ENCODE results near the gene ACOT7.

The ACOT7 gene

DNA sequence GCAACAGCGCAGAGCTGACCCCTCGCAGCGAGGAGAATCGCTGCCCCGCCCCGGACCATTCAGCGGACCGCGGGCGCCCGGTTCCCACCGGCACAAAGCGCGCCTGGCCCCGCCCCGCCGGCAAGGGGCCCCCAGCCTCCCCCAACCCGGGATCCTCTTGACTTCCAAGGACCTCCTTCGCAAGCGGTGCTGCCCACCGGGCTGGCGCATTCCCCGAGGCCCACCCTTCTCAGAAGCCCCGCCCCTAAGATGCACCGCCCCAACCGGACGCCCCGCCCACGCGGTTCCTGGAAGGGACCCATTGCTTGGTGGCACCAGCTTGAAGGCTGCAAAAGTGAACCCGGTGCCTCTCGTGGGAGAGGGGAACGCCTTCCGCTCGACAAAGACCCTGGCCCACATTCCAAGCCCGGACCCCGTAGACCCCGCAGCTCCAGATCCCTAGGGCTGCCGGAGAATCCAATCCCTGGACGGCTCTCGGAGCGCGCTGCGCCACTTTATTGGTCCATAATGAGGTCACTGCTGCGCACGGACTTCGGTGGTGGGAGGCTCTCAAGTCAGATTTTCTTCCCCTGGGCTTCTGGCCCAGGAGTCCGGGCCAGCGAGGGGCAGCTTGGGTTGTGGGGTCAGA, 147.6 kb downstream of the ACOT7 start:
- DNase-seq: peak; percentile 29

DNA sequence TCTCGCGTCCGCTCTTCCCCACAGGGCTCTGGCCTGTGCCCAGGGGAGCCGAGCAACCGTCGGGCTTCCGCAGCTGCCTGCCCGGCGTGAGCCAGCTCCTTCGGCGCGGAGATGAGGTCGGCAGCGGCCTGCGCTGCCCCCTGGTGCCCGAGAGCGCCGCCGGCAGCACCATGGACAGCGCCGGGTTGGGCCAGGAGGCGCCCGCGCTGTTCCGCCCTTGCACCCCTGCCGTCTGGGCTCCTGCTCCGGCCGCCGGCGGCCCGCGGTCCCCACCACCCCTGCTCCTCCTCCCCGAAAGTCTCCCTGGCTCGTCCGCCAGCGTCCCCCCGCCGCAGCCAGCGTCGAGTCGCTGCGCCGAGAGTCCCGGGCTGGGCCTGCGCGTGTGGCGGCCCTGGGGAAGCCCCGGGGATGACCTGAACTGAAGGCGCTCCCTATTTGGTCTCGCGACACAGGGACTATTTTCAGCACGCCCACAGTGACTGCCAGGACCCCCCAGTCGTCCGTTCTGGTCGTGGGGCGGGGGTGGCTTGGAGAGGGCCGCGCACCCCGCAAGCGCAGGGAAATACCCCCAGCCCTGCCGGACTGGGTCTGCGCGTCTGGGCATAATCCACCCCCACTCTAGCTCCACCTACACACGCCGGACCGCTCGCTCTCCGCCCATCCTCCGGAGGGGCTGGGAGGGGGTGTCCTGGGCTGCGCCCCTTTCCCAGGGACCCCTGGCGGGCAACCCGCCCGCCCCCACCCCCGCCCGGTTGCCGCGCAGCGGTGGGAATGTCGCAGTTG, 148.3 kb downstream of the ACOT7 start:
- DNase-seq: peak; percentile 59

DNA sequence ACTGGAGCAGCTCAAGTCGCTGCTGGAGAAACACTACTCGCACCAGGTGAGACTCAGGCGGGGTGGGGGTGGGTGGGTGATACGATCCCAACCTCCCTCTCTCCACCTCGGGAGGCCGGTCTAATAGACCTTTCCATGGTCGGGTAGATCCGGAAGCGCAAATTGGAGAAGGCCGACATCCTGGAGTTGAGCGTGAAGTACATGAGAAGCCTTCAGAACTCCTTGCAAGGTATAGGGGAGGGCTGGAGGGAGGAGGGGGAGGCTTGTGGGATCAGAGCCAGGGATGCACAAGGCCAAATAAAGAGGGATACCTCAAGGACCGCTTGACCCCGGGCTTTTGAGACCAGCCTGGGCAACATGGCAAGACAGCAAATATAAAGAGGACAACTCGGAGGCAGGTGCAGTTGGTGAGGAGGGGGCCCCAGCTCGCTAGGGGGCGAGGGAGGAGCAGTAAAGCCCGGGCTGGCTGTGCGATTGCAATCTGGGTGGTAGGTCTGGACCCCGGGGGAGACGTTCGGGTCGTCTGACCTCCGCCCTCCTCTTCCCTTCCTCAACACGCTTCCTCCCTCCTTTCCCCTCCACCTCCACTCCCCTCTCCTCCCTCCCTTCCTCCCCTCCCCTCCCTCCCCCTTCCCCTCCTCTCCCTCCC, 149.0 kb downstream of the ACOT7 start:
- no peak for DNase-seq

DNA sequence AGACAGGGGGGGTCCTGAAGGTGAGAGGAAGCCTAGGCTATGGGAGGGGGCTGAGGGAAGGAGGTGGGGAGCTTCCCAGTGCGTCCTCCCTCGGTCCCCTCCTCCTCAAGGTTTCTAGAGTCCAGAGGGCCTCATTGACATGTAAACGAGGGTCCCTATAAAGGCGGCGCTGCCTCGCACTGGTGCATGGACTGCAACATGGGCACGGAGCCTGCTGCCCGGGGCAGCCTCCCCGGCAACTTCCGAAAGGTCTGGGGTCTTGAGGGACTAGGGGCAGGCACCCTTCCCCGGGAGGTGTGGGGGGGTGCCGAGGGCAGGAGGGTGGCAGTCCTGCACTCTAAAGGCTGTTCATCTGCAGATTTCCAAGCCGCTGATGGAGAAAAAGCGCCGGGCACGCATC, 149.6 kb downstream of the ACOT7 start, which contains the start of gene HES3:
TSS of gene HES3 (plus strand) at position 187 of the 400 bp plus-strand sequence. CDS start at position 374, 187 bp downstream.
- no peak for DNase-seq

DNA sequence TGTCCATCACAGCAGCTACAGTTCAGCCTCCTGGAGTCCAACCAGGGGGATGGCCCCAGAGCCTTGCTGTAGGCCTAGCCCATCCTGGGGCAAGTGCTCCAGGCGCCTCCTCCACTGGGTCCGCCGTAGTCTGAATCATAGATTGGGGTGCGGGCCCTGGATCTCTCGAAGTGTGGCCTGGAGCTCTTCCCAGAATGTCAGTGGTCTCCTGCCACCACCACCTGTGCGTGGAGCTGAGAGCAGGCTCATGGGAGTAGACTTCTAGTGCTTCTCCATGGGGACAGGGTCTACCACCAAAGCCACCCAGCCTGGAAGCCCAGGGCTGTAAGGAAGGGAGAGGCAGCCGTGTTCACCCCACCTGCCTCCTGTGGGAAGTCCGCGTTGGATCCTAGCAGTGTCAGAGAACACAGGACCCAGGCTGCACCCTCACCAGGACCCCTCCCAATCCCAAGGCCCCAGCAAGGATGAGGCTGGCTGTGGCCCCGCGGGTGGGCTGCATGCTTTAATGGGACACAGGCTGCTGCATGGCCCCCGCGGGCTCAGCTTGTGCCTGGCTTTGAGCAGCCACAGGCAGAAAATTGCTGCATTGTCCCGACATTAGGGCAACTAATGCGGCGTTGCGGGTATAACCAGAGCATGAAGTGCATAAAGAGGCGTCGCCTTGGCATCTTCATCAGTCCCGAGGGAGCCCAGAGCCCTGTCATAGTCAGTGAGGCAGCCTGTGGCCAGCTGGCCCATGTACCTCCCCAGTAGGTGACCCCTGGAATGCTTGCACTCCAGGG, 150.3 kb downstream of the ACOT7 start:
- no peak for DNase-seq

DNA sequence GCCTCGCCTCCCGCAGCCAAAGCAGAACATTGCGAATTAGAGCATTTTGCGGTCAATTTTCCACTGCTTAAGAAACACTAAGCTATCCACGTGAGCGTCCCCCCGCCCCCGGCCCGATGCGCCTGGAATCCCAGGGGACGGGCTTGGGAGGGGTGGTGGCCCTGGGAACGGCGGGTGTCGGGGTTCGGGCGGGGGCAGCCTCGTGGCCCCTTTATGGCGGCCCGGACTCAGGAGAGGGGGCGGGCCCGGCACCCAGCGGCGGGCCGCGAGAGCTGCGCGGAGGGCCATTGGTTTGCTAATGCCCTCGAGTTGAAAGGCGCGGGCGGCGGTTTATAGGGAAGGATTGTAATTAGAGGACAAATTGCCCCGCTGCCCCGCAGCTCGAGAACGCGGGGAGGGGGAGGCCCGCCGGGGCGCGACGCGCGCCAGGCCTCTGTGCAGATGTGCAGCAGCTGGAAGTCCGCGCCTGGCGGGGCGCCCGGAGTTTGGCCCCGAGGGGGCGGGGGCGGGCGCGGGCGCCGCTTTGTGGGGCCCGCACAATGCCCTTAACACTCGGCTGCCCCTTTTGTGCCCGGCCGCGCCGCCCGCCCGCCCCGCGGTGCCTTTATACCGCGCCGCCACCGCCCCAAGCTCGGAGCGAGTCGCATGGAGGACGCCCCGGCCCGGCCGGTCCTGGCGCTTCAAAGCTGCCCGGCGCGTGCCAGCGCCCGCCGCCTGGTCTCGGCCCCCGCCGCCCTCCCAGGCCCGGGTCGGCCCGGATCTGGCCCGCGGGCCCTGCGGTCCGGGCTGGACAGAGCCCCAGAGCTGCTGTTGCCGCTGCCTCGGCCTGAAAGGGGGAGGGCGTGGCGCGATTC, 151.5 kb downstream of the ACOT7 start:
- no peak for DNase-seq

DNA sequence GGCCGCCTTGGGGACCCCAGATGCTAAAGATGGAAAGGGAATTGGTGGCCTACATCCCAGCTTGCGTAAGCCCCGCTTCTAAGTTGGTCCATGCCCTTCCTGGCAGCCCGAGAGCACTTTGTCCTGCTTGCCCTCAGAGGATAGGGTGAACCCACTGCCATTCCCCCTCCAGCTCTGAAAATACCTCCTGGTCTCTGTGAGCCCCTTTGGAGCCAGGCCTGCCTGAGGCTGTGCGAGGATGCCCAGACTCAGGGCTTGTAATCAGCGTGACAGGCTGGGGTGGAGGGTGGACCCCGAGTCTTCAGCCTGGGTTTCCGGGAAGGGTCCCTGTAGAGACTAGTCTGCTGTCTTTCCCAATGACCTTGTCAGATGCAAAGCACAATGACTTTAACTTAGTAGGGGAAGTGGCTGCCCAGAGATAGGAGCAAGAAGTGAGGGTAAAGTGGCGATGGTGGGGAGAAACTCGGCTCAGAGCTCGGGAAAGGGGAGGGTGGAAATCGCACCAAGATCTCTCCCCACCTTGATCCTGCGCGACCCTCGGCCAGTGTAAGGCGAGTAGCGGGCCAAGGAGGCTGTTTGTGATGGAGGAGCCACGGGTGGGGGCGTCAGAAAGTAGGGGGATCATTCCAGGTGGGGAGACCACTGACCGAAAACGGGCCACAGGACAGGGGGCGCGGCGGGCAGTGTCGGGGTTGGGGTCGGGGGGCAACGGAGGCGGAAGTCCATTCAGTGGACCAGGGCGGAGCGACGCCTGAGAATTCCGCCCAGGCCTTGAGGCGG, 152.3 kb downstream of the ACOT7 start:
- DNase-seq: no peak

DNA sequence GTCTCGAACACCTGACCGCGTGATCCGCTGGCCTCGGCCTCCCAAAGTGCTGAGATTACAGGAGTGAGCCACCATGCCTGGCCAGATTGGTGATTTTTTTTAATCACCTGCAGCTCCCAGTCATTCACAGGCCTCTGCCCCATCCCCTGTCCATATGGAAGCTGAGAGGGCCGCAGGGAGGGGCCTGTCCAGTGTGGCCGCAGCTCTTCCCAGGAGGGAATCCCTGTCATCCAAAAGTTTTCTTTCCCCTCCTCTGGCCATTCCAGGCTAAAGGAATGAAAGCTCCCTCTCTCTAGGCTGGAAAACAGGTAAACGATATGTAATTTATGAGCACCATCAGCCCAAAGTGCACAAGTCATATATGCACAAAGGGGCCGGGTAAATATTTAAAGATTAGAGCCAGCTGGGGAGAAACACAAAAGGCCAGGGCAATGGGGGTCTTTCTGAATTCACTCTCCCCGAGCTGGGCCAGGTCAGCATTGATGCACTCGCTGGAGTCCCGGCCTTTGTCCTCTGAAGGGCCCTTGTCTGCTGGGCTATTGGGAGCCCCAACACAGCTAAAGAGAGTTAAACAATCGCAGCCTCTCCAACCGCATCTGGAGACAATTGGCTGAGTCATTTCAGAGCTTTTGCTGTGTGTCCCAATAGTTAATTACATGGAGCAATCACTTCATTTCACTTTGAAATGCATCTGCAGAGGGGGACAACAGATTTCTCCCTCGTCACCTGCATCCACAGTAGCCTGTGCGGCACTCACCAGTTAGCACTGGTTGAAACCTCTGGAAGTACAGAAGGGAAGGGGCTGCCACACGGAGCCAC, 153.4 kb downstream of the ACOT7 start:
- no peak for DNase-seq

DNA sequence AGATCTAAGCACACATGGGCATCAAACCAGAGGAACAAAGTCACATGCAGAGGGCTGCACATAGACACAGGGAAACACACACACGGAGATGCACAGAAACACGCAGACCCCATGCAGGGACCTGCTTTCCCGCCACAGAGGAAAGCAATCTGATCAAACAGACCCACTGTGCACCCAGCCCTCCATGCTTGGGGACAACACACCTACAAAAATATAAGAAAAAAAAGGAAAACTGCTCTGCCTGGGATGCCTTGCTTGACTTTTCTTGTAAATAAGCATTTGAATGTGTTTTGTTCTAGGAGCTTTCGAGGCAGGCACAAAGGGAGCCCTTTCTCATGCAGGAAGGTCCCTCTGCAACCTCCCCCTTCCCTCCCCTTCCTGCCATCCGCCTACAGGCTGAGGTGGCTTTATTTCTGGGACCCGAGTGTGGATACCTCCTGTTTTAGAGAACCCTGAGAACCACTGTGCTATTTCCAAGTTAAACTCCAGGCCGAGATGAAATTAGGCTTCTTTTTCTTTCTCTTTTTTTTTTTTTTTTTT, 154.3 kb downstream of the ACOT7 start:
- no peak for DNase-seq

DNA sequence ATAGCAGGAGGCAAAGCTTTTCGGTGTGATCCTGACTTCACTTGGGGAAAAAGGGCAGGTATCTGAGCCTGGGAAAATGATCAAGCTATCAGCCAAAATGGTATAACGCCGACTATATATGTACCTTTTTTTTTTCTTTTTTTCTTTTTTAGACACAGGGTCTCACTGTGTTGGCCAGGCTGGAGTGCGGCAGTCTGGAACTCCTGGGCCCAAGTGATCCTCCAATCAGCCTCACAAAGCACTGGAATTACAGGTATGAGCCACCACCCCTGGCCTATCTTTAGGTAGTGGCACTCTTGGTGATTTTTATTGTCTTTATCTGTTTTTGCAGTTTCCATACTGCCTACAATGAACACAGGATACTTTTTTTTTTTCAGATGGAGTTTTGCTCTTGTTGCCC, 156.5 kb downstream of the ACOT7 start:
- no peak for DNase-seq

DNA sequence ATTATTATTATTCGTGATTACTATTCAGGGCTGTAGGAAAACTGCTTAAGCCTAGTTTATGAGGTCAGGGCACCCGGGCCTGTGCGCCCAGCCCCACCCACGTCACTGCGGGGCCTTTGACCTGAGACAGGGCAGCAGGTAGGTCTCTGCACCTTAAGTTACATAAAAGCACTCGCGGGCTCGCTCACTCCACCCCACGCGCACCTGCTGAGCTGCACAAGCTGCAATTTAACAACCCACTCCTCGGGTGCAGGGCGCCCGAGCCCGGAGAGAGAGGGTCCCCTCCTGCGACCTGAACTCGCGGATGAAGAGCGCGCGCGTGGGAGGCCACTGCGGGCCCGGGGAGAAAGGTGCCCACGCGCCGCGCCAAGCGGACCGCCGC, 158.3 kb downstream of the ACOT7 start:
- no peak for DNase-seq

DNA sequence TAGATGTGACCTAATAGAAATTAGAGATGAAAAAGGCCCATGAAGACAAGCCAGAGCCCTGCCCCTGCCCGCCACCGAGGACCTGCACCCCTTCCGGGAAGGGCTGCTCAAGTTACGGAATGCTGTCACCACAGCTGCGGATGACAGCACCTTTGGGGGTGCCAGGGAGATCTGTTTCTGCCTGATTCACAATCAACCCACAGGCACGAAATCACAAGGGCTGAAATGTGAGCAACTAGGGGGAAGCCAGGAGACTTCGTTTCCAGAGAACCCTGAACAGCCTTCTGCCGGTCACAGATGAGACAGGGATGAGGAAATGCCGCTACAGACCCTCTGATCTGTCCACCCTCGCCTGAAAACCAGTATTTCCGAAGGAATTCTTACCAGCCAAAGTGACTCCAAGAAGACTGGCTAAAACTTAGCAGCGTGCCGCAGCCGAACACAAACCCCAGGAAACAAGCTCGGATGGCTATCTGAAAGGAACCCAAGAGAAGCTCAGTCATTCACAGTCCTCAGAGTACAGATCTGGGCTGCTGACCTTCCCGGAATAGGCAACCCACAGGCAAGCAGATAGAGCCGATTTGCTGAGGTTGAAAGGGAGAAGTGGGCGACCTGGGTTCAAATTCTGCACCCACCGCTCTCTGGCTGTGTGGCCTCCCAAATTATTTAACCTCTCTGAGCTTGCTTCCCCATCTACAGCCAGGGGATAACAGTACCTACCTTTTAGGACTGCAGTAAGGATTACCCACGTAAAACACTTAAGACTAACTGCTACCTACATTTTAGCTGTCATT, 158.9 kb downstream of the ACOT7 start:
- DNase-seq: no peak

DNA sequence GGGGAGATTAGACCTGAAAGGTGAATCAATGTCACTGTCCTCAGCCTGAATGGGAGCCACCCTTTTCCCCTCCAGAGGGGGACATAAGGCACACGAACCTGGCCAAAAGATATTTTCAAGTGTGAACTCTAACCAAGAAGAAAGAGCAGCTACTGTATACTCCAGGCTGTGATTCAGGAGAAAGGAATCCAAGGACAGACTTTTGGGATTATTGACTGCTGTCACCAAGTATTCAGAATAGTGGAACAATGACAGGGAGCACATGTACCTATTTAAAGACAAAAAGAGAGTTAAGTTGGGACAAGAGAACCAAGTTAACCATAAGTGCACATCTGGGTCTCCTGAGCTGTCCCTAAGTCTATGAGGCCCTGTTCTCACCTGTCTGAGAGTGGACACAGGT, 160.2 kb downstream of the ACOT7 start:
- DNase-seq: no peak

DNA sequence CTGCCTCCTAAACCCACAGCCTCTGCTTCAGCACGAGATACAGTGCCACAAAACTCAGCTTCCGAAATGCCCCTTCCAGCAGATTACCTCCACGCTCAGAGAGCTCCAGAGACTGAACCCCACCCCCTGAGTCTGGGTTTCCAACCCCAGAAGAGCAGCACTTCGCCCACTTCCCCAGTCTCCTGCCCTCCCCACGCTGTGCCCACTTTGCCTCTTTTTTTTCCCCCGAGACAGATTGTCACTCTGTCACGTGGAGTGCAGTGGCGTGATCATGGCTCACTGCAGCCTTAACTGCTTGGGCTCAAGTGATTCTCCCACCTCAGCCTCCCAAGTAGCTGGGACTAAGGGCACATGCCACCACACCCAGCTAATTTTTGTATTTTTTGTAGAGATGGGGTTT, 167.9 kb downstream of the ACOT7 start:
- DNase-seq: no peak

DNA sequence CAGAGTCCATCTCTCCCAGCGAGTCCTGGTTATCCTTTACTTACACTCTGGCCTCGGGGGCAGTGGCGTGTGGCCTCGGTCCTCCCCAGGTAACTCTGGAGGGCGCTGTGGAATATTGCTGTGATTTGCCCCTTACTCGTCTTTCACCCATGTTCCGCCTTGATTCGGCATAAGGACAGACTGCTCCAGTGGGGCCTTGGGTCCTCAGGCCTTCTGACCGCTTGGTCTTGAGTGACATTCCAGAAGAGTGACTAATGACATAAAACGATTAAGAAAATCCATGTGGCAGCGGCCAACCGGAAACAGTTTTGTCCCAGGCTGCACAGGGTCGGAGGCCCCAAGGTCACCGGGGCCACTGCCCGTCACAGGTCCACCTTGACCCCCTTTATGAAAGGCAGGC, 168.8 kb downstream of the ACOT7 start:
- no peak for DNase-seq

DNA sequence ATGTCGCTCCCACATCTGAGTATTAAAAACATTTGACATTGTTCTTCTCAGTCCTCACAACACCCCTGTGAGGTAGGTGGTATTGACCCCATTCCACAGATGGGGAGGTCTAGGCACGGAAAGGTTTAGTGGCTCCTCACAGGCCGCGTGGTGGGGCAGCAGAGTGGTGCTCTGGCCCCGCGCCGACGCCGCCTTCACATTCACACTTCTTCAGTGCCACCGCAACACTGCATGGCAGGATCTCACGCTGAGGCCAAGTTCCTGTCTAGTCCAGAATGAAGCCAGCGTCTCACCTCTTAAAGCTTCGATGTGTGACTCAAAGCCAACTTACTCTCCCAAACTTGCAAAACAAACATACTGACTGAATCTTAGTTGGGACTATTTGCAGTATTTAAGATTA, 169.9 kb downstream of the ACOT7 start:
- DNase-seq: no peak

DNA sequence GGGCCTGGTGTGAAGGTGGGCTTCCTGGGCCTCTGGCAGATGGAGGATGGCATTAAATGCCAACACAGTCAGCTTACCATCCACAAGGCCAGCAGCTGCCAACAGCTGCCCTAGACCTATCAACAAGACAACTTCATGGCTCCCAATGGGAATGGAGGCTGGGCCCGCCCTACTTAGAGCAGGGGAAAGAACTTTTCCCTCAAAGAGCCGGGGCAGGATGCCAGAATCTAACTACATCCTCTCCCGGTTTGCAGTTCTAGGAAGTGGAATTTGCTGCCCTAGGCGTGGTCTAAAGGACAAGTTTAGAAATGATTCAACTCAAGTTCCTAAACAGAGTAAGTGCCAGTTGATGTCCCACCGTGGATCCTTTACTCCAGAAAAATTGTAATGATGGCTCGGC, 170.9 kb downstream of the ACOT7 start:
- no peak for DNase-seq

DNA sequence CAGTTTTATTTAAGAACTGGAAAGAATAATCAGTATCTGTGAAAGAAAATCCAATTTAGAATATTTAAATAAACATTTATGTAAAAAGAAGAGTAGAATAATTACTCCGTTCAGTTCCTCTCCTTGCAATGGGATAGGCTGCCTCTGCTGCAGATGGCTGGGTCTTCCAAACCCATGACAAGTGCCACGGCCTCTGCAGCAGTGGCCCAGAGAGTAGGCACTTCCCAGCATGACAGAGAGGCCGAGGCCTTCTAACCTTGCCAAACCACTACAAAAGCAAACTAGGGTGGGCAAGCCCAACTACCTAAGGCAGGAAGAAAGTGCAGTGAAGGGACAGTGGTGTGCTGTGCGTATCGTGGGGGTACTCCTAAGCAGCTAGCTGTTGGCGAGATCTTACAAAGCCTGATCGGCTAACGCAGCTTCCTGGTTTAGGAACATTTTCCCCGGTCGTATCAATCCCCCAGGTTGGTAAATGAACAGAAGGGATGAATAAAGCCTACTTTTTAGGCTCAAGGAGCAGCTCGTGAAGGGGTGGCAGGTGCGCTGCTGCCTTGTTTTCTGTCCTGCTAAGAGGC, 172.3 kb downstream of the ACOT7 start:
- DNase-seq: no peak

DNA sequence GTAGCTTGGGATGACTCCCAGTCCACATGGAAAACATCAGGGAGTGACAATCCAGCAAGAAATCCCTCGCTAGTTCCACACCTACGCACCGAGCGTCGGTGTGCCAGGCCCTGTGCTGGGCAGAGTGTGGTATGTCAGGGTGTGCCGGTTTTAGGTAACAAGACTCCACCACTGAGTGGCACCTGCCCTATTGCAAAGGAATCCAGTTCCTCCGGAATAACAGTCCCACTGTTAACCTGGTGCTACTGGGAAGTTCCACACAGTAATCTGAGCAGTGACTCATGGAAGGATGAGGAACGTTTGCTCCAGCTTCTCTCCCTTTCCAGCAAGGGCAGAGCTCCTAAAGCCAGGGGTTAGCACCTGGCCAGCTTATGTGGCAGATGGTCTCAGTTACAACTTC, 173.3 kb downstream of the ACOT7 start:
- DNase-seq: no peak

All from effector CD8-positive, alpha-beta T cell (primary cell).